Heart right ventricle (tissue), 16 donors: ENCODE measurements around the gene THG1L. TPM values are rescaled to one million over a fixed set of nuclear protein-coding genes. Genes with fewer than 3 reads are reported as not detected.

Experiments
- ATAC-seq, 8 donors: fragments of 200-7000 bp; cut with Tn5 transposase; one replicate each; pipeline ENCODE4 v1.9.1; 2020; ENCODE audit warnings: mild to moderate bottlenecking in 8 of 8, moderate library complexity in 8 of 8, moderate number of reproducible peaks in 1 of 8
- DNase-seq, 2 donors: peaks; one replicate each; pipeline ENCODE4 v3.0.0-alpha.2; 2020
- H3K27ac ChIP-seq, 10 donors: fragments of 200-600 bp; sonication (generic) in 2 of 10; one replicate each; pipeline versions ENCODE4 v1.5.0 to v1.8.0; 2020 to 2022; ENCODE audit warnings: mild to moderate bottlenecking in 3 of 10
- H3K27me3 ChIP-seq, 7 donors: fragments of 200-600 bp; one replicate each; pipeline ENCODE4 v1.8.0; 2021 to 2022; ENCODE audit warnings: mild to moderate bottlenecking in 2 of 7
- H3K36me3 ChIP-seq, 9 donors: fragments of 200-600 bp; sonication (generic) in 1 of 9; one replicate each; pipeline versions ENCODE4 v1.5.0 to v1.8.0; 2020 to 2022; ENCODE audit warnings: mild to moderate bottlenecking in 2 of 9
- H3K4me1 ChIP-seq, 9 donors: fragments of 200-600 bp; sonication (generic) in 1 of 9; one replicate each; pipeline versions ENCODE4 v1.5.0 to v1.8.0; 2020 to 2022; ENCODE audit warnings: mild to moderate bottlenecking in 4 of 9
- H3K4me3 ChIP-seq, 10 donors: fragments of 200-600 bp; sonication (generic) in 2 of 10; one replicate each; pipeline versions ENCODE4 v1.5.0 to v1.8.0; 2020 to 2022; ENCODE audit warnings: mild to moderate bottlenecking in 7 of 10, moderate library complexity in 2 of 10
- H3K9me3 ChIP-seq, 11 donors: fragments of 200-600 bp in 10 of 11; sonication (generic) in 2 of 11; one replicate each; pipeline versions ENCODE4 v1.5.0 to v1.8.0; 2013 to 2022; ENCODE audit warnings: mild to moderate bottlenecking in 2 of 11, control low read depth in 1 of 11, moderate library complexity in 1 of 11
- CTCF ChIP-seq, 9 donors: fragments of 200-600 bp; sonication (generic) in 2 of 9; IDR thresholded peaks; one replicate each; pipeline versions ENCODE4 v1.5.0 to v1.8.0; 2021 to 2022; ENCODE audit warnings: antibody characterized with exemption in 9 of 9, mild to moderate bottlenecking in 5 of 9, moderate library complexity in 1 of 9
- WGBS, 2 donors: extraction: QIAGEN DNeasy Blood & Tissue Kit; methylation state at CpG; one replicate each; pipeline ENCODE4 v1.1.7; 2013; ENCODE audit warnings: inconsistent platforms in 1 of 2; 5-methylcytosine and 5-hydroxymethylcytosine counted together
- intact Hi-C, 10 donors: fragments of 100-400 bp; cut with DNase I; formaldehyde crosslinking; loops; one replicate each; pipeline versions ENCODE4 v1.11.1 to v1.14.2; 2022
- polyA plus RNA-seq, 2 donors: library from polyadenylated mRNA; stranded (reverse); fragments of 200-250 nt; gene quantifications; one replicate each; pipeline ENCODE4 v1.2.3, GENCODE V29; 2013
- total RNA-seq, 10 donors: library from RNA; stranded (reverse); fragmentation: NEBNext Ultra II Directional in 3 of 10; extraction: Animal tissue kit (Norgen Biotek cat#: 25700) in 3 of 10; gene quantifications; one replicate each; pipeline versions ENCODE4 v1.2.1 to v1.2.4, GENCODE V29; 2021 to 2023
- donor health status: Arrhythmogenic right ventricular cardiomyopathy.
- donor health status: ischemic (EF 13 %, LVEDD 7.1; RV severe dilation, severe dysfunction).
- donor health status: healthy with polysubstance abuse.
- donor health status: DM: no; HTN: yes; CAD: no.
- donor health status: DM: no; HTN: no; CAD: no.
- donor health status: ischemic (EF 25% LVEDD 6.9; RV normal size, moderate dysfunction).
- donor health status: ischemic (EF 25% LVEDD 5.7; RV mildly dilated, moderate dysfunction).
- donor health status: healthy.
- donor health status: DM: yes; HTN: yes; CAD: no.
- donor health status: Ischemic cardiomyopathy.
- donor health status: ischemic (EF 35%, LVEDD 5.7; RV mildly dilated, moderate dysfunction).
- donor health status: nonischemic (EF 11% LVEDD 7.7; RV severe dilation, severe dysfunction).
- donor health status: DM: yes; HTN: yes; CAD: no.
- donor health status: PGD.
- donor health status: ischemic (EF 29% LVEDD 5.4; RV normal size, mild dysfunction).
- donor health status: nonischemic (EF 23%, LVEDD 6.1; RV moderate dilation, normal function).

The THG1L gene
- total and polyA plus RNA-seq, 12 donors = 3.4 to 11.9 (median 6.3) TPM

GRCh38 chr5:157730900-157731271 lies 334 bp upstream of the THG1L start:
- no peak for DNase-seq
- ATAC-seq = no peak
- H3K9me3 ChIP-seq = no peaks in the 10 kb centered on the region
- peak overlapping the region in 9 of 10 donors; percentile 53 to 83 (median 71) for H3K4me3 ChIP-seq
- H3K36me3 ChIP-seq = peaks cover 0 to 32% (median 5%) of the 10 kb centered on the region in 9 donors
- intact Hi-C loops = loop anchor here in 1 of 10 donors (10.0 kb wide), 1 partner anchor 396 kb away; no protein-coding TSS in a partner anchor
- 18 to 19% methylated on average over 5 of the region's 5 CpGs for WGBS, 2 donors
- H3K27ac ChIP-seq = peak overlapping the region in 9 of 10 donors; percentile 88 to 95 (median 90)
- H3K27me3 ChIP-seq = no peaks in the 10 kb centered on the region
- no peak for TF ChIP-seq CTCF (IDR thresholded peaks at IDR 0.05)
- H3K4me1 ChIP-seq = peaks cover 0 to 9% (median 6%) of the 10 kb centered on the region in 9 donors

GRCh38 chr5:157732130-157732514 lies 902 bp downstream of the THG1L start:
- TF ChIP-seq CTCF (IDR thresholded peaks at IDR 0.05) = no peak
- peaks cover 0 to 9% (median 6%) of the 10 kb centered on the region in 9 donors for H3K4me1 ChIP-seq
- peak overlapping the region in 1 of 10 donors; percentile 90 for H3K27ac ChIP-seq
- H3K9me3 ChIP-seq = no peaks in the 10 kb centered on the region
- intact Hi-C loops = loop anchor here in 1 of 10 donors (10.0 kb wide), 1 partner anchor 397 kb away; no protein-coding TSS in a partner anchor
- DNase-seq (no peak), ATAC-seq (no peak)
- WGBS, 2 donors = 92 to 93% methylated on average over 5 of the region's 5 CpGs
- no peaks in the 10 kb centered on the region for H3K27me3 ChIP-seq
- peak overlapping the region in 7 of 10 donors; percentile 65 to 83 (median 71) for H3K4me3 ChIP-seq
- H3K36me3 ChIP-seq = peaks cover 0 to 44% (median 5%) of the 10 kb centered on the region in 9 donors

- Histone ChIP-seq H3K9me3 (no peaks in the 10 kb centered on the region), H3K27ac (no peak overlapping the region), H3K4me3 (no peak overlapping the region), H3K27me3 (no peaks in the 10 kb centered on the region), H3K36me3 (peaks cover 0 to 50% (median 5%) of the 10 kb centered on the region in 9 donors), H3K4me1 (peaks cover 0 to 9% (median 6%) of the 10 kb centered on the region in 9 donors)
- no peak for ATAC-seq
- 87 to 89% methylated on average over 8 of the region's 8 CpGs for WGBS, 2 donors
- DNase-seq = no peak
- no peak for TF ChIP-seq CTCF (IDR thresholded peaks at IDR 0.05)
- intact Hi-C loops = loop anchor here in 1 of 10 donors (10.0 kb wide), 1 partner anchor 398 kb away; no protein-coding TSS in a partner anchor
Observed at GRCh38 chr5:157732596-157733262, 1.5 kb downstream of the THG1L start.

GRCh38 chr5:157734436-157734835 lies 3.2 kb downstream of the THG1L start:
- peaks cover 0 to 9% (median 6%) of the 10 kb centered on the region in 9 donors for H3K4me1 ChIP-seq
- DNase-seq (no peak), ATAC-seq (no peak)
- no peak overlapping the region for H3K4me3 ChIP-seq
- no peaks in the 10 kb centered on the region for H3K9me3 ChIP-seq
- peaks cover 0 to 67% (median 5%) of the 10 kb centered on the region in 9 donors for H3K36me3 ChIP-seq
- WGBS, 2 donors = 90 to 96% methylated on average over 7 of the region's 7 CpGs
- intact Hi-C loops = loop anchor here in 1 of 10 donors (10.0 kb wide), 1 partner anchor 400 kb away; no protein-coding TSS in a partner anchor
- no peaks in the 10 kb centered on the region for H3K27me3 ChIP-seq
- no peak for TF ChIP-seq CTCF (IDR thresholded peaks at IDR 0.05)
- no peak overlapping the region for H3K27ac ChIP-seq
